Caco-2 (cell line): ENCODE measurements around the gene CRYGN. TPM values are rescaled to one million over a fixed set of nuclear protein-coding genes. Genes with fewer than 3 reads are reported as not detected.

ENCODE experiments used
- BruUV-seq: library from RNA; stranded (reverse); fragments of 400-500 nt; replicated peaks from 2 replicates; lab custom pipeline; 2021; lab: Mats Ljungman, UMichigan
- CTCF ChIA-PET: fragments of 300-600 bp; sonication (Branson Sonifier 250); formaldehyde crosslinking; loops from one replicate; lab custom pipeline; 2022; ENCODE audit warnings: antibody characterized with exemption; lab: Charles Lee
- POLR2A ChIA-PET: fragments of 300-600 bp; sonication (Branson Sonifier 250); formaldehyde crosslinking; loops from one replicate; lab custom pipeline; 2022; ENCODE audit warnings: antibody characterized with exemption; lab: Charles Lee
- DNase-seq, 2 experiments: peaks; one replicate each; pipeline versions ENCODE4 v3.0.0 to v3.0.0-alpha.2; 2020 to 2022
- H3K27me3 ChIP-seq: replicated peaks from 2 replicates; pipeline ENCODE4 v1.6.0; 2011; ENCODE audit warnings: low read length; ENCODE audit not compliant: control insufficient read depth, insufficient read depth
- H3K36me3 ChIP-seq: 2 replicates; pipeline ENCODE4 v1.5.1; 2011; ENCODE audit warnings: low read length; ENCODE audit not compliant: control insufficient read depth, insufficient read depth
- H3K4me1 ChIP-seq: fragments of 250-450 bp; sonication (Bioruptor Pico); 2 replicates; pipeline ENCODE4 v1.5.1; 2020; ENCODE audit warnings: mild to moderate bottlenecking
- H3K4me3 ChIP-seq: 2 replicates; pipeline ENCODE4 v1.5.1; 2011; ENCODE audit warnings: low read depth, mild to moderate bottlenecking, control low read depth, low read length
- H3K9me3 ChIP-seq: fragments of 250-450 bp; sonication (Bioruptor Pico); 2 replicates; pipeline ENCODE4 v1.5.1; 2020; ENCODE audit warnings: mild to moderate bottlenecking, moderate library complexity
- H3K27ac Mint-ChIP-seq: one replicate; pipeline ENCODE4 v1.8.0; 2022; ENCODE audit warnings: mixed read lengths; ENCODE audit not compliant: unreplicated experiment
- H3K27me3 Mint-ChIP-seq: one replicate; pipeline ENCODE4 v1.8.0; 2022; ENCODE audit warnings: mixed read lengths; ENCODE audit not compliant: insufficient read depth, unreplicated experiment
- H3K36me3 Mint-ChIP-seq: one replicate; pipeline ENCODE4 v1.8.0; 2022; ENCODE audit warnings: mild to moderate bottlenecking, mixed read lengths; ENCODE audit not compliant: insufficient read depth, unreplicated experiment
- H3K4me1 Mint-ChIP-seq: one replicate; pipeline ENCODE4 v1.8.0; 2022; ENCODE audit warnings: low read depth, mixed read lengths; ENCODE audit not compliant: unreplicated experiment
- H3K4me3 Mint-ChIP-seq: one replicate; pipeline ENCODE4 v1.8.0; 2022; ENCODE audit warnings: mild to moderate bottlenecking, moderate library complexity, mixed read lengths; ENCODE audit not compliant: unreplicated experiment
- H3K9me3 Mint-ChIP-seq: one replicate; pipeline ENCODE4 v1.8.0; 2022; ENCODE audit warnings: mixed read lengths; ENCODE audit not compliant: unreplicated experiment
- intact Hi-C: fragments of 100-400 bp; cut with micrococcal nuclease; formaldehyde crosslinking; loops from one replicate; pipeline ENCODE4 v1.10.0; 2022; ENCODE audit not compliant: unreplicated experiment
- total RNA-seq: library from RNA; stranded (reverse); gene quantifications from 2 replicates; pipeline ENCODE4 v1.2.3, GENCODE V29; 2022
- TF ChIP-seq, protein P1 (sequence below), 2 experiments: fragments of 200-600 bp in 1 of 2; IDR thresholded peaks; 1 replicate in 1 of 2; 2 replicates in 1 of 2; pipeline versions ENCODE4 v1.5.1 to v1.8.0; 2011 to 2022; ENCODE audit warnings: antibody characterized with exemption in 1 of 2, control low read depth in 1 of 2, inconsistent platforms in 1 of 2, low read depth in 1 of 2, low read length in 1 of 2, mild to moderate bottlenecking in 1 of 2, moderate library complexity in 1 of 2; ENCODE audit not compliant: insufficient read depth in 1 of 2, severe bottlenecking in 1 of 2, unreplicated experiment in 1 of 2

The CRYGN gene
- total RNA-seq, 1 experiment from 2014 or later: not detected

DNA sequence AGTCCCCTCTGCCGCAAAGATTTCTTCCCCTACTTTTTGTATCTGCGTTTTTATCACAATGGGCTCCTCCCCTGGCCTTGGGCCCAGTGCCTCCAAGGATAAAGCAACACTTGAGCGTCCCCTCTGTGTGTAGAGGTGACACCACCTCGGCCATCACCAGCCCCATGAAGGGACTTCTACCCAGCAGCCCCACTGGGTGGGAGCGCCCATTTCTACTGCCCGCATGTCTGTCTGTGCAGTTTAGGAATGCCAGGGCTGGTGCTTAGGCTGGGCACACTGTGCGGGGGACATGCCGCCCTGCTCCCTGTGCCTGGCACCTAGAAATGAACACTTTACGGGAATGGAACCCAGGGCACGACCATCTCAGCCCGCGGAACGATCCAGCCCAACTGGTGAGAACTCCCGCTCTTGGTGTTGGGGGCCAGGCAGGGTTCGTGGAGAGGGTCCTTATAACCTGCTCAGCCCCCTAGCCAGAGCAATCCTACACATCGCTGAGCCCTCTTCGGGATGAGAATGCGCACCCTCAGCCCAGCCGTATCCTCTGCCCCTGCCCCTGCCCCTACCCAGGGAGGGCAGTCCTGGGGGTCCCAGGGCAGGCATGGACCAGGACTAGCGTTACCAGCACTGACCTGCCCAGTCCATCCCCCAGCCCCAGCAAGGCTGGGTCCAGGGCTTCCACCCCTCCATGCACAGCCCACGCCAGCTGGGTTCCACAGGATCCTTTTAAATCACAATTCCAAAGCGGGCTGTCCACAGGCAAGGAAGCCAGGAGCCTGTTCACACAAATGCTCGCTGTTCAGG, 12.8 kb downstream of the CRYGN start:
- intact Hi-C loops: no loop called here
- H3K9me3 Mint-ChIP-seq: peaks cover 10% of the 10 kb centered on the region
- H3K27ac Mint-ChIP-seq: no peak overlapping the region
- ChIA-PET CTCF (no interaction called here), POLR2A (no interaction called here)
- H3K9me3 ChIP-seq: peaks cover 9% of the 10 kb centered on the region
- TF ChIP-seq, protein P1, sequence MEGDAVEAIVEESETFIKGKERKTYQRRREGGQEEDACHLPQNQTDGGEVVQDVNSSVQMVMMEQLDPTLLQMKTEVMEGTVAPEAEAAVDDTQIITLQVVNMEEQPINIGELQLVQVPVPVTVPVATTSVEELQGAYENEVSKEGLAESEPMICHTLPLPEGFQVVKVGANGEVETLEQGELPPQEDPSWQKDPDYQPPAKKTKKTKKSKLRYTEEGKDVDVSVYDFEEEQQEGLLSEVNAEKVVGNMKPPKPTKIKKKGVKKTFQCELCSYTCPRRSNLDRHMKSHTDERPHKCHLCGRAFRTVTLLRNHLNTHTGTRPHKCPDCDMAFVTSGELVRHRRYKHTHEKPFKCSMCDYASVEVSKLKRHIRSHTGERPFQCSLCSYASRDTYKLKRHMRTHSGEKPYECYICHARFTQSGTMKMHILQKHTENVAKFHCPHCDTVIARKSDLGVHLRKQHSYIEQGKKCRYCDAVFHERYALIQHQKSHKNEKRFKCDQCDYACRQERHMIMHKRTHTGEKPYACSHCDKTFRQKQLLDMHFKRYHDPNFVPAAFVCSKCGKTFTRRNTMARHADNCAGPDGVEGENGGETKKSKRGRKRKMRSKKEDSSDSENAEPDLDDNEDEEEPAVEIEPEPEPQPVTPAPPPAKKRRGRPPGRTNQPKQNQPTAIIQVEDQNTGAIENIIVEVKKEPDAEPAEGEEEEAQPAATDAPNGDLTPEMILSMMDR (IDR thresholded peaks at IDR 0.05; ENCODE audit: insufficient read depth in 1 of 2, low read depth in 1 of 2, low read length in 1 of 2, severe bottlenecking in 1 of 2, unreplicated experiment in 1 of 2): no peak
- H3K36me3 ChIP-seq: no peaks in the 10 kb centered on the region
- no peaks in the 10 kb centered on the region for H3K27me3 ChIP-seq
- no TSS peak for BruUV-seq
- DNase-seq: no peak
- H3K4me1 ChIP-seq: peaks cover 33% of the 10 kb centered on the region
- H3K36me3 Mint-ChIP-seq: no peaks in the 10 kb centered on the region
- H3K27me3 Mint-ChIP-seq: no peaks in the 10 kb centered on the region
- H3K4me1 Mint-ChIP-seq: peaks cover 35% of the 10 kb centered on the region
- no peak overlapping the region for H3K4me3 Mint-ChIP-seq
- no peak overlapping the region for H3K4me3 ChIP-seq

- ChIA-PET POLR2A (no interaction called here), CTCF (no interaction called here)
- intact Hi-C loops: no loop called here
- H3K36me3 ChIP-seq: no peaks in the 10 kb centered on the region
- TF ChIP-seq, protein P1 (IDR thresholded peaks at IDR 0.05; ENCODE audit: insufficient read depth in 1 of 2, low read depth in 1 of 2, low read length in 1 of 2, severe bottlenecking in 1 of 2, unreplicated experiment in 1 of 2): no peak
- no peaks in the 10 kb centered on the region for H3K27me3 ChIP-seq
- H3K9me3 ChIP-seq: peaks cover 15% of the 10 kb centered on the region
- peaks cover 35% of the 10 kb centered on the region for H3K4me1 Mint-ChIP-seq
- no peaks in the 10 kb centered on the region for H3K36me3 Mint-ChIP-seq
- H3K27me3 Mint-ChIP-seq: no peaks in the 10 kb centered on the region
- H3K9me3 Mint-ChIP-seq: peaks cover 13% of the 10 kb centered on the region
- DNase-seq: no peak
- no TSS peak for BruUV-seq
- peaks cover 33% of the 10 kb centered on the region for H3K4me1 ChIP-seq
- H3K4me3 Mint-ChIP-seq: no peak overlapping the region
- no peak overlapping the region for H3K27ac Mint-ChIP-seq
- no peak overlapping the region for H3K4me3 ChIP-seq
Observed at GRCh38 chr7:151426441-151426903, 13.5 kb downstream of the CRYGN start.

DNA sequence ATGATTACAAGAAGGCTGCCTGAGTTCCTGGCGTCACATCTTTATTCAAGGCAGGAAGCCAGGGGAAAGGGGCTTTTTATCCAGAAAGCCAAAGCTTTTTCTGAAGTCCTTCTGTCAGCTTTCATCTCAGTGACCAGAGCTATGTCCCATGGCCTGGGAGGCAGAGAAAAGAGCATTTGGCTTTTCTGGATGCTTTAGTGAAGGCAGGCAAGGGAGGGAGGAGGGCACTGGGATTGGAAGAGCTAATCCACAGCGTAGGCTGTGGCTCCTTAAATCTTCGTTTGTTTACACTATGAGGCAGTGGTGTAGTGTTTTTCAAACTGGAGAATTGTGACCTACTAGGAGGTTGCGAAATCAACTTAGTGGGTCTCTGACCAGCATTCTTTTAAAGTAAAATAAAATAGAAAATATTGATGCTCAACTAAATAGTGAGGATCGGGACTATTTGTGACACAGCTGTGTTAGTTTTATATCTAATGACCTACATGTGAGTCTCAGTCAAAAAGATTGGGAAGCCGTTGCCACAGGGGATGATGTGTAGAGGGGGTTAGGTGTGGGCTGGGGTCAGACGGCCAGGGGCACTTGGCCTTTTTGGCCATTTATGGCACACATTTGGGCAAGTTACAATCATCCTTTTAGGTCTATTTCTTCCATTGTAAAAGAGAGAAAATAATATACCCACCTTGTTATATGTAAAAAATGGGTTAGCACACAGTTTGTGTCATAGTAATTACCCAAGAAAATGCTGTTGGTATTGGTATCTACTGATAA, 14.1 kb downstream of the CRYGN start:
- Mint-ChIP-seq H3K27ac (no peak overlapping the region), H3K36me3 (no peaks in the 10 kb centered on the region), H3K9me3 (peaks cover 15% of the 10 kb centered on the region), H3K4me3 (no peak overlapping the region), H3K27me3 (no peaks in the 10 kb centered on the region), H3K4me1 (peaks cover 35% of the 10 kb centered on the region)
- intact Hi-C loops: no loop called here
- no peak for DNase-seq
- BruUV-seq: no TSS peak
- TF ChIP-seq, protein P1 (IDR thresholded peaks at IDR 0.05; ENCODE audit: insufficient read depth in 1 of 2, low read depth in 1 of 2, low read length in 1 of 2, severe bottlenecking in 1 of 2, unreplicated experiment in 1 of 2): no peak
- H3K4me1 ChIP-seq: peaks cover 33% of the 10 kb centered on the region
- no peaks in the 10 kb centered on the region for H3K36me3 ChIP-seq
- CTCF ChIA-PET: interaction anchor here (1.1 kb wide), 1 partner anchor 34 kb away, joined by 3 read pairs; no protein-coding TSS in a partner anchor
- H3K4me3 ChIP-seq: no peak overlapping the region
- peaks cover 17% of the 10 kb centered on the region for H3K9me3 ChIP-seq
- H3K27me3 ChIP-seq: no peaks in the 10 kb centered on the region
- POLR2A ChIA-PET: interaction anchor here (0.7 kb wide), 1 partner anchor 34 kb away, joined by 3 read pairs; no protein-coding TSS in a partner anchor
